Adrenal gland (tissue), 5 donors: ENCODE data around the gene TRMO.

Experiments used
- POLR2A ChIP-seq, 2 donors: fragments of 450-650 bp; IDR thresholded peaks; one replicate each; pipeline ENCODE4 v1.6.1; 2017; ENCODE audit warnings: antibody characterized with exemption in 2 of 2, mild to moderate bottlenecking in 2 of 2, moderate library complexity in 1 of 2
- TF ChIP-seq, protein P1 (sequence below), 6 experiments: fragments of 450-650 bp in 4 of 6; fragments of 200-600 bp in 2 of 6; sonication (generic) in 1 of 6; IDR thresholded peaks; 1 replicate in 5 of 6; 2 replicates in 1 of 6; pipeline versions ENCODE4 v1.5.1 to v1.8.0; 2016 to 2021; ENCODE audit warnings: antibody characterized with exemption in 6 of 6, mild to moderate bottlenecking in 2 of 6, moderate library complexity in 1 of 6
- donor health status: DM: no; HTN: no; CAD: no.

DNA sequence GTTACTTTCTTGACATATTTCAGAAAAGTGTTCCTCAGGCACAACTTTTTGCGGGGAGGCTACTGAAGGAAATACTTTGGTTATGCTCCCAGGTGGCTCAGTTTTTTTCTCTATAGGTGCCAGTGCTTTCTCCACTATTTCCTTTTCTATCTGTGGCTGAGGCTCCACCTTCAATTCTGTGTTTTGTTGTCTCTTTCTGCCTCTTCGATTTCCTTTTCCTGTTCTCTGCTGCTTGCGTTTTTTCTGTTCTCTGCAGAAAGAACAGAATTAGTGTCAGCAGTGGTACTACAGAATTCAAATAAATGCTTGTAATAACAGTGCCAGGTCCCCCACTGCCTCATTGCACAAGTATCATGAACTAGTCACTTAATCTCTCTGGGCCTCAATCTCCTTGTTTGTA, 8.7 kb upstream of the TRMO start:
- TF ChIP-seq, protein P1, sequence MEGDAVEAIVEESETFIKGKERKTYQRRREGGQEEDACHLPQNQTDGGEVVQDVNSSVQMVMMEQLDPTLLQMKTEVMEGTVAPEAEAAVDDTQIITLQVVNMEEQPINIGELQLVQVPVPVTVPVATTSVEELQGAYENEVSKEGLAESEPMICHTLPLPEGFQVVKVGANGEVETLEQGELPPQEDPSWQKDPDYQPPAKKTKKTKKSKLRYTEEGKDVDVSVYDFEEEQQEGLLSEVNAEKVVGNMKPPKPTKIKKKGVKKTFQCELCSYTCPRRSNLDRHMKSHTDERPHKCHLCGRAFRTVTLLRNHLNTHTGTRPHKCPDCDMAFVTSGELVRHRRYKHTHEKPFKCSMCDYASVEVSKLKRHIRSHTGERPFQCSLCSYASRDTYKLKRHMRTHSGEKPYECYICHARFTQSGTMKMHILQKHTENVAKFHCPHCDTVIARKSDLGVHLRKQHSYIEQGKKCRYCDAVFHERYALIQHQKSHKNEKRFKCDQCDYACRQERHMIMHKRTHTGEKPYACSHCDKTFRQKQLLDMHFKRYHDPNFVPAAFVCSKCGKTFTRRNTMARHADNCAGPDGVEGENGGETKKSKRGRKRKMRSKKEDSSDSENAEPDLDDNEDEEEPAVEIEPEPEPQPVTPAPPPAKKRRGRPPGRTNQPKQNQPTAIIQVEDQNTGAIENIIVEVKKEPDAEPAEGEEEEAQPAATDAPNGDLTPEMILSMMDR (IDR thresholded peaks at IDR 0.05), result no peak
- no peak for TF ChIP-seq POLR2A (IDR thresholded peaks at IDR 0.05)
